C4-2B (cell line): ENCODE data around the gene MEG3.

ENCODE experiments used
- ZFX ChIP-seq: fragments of 450-650 bp; IDR thresholded peaks from 2 replicates; pipeline ENCODE4 v1.6.1; 2017
- TF ChIP-seq, protein P1 (sequence below): fragments of 450-650 bp; conservative IDR thresholded peaks from 2 replicates; pipeline ENCODE4 v1.5.1; 2017; ENCODE audit warnings: mild to moderate bottlenecking

DNA sequence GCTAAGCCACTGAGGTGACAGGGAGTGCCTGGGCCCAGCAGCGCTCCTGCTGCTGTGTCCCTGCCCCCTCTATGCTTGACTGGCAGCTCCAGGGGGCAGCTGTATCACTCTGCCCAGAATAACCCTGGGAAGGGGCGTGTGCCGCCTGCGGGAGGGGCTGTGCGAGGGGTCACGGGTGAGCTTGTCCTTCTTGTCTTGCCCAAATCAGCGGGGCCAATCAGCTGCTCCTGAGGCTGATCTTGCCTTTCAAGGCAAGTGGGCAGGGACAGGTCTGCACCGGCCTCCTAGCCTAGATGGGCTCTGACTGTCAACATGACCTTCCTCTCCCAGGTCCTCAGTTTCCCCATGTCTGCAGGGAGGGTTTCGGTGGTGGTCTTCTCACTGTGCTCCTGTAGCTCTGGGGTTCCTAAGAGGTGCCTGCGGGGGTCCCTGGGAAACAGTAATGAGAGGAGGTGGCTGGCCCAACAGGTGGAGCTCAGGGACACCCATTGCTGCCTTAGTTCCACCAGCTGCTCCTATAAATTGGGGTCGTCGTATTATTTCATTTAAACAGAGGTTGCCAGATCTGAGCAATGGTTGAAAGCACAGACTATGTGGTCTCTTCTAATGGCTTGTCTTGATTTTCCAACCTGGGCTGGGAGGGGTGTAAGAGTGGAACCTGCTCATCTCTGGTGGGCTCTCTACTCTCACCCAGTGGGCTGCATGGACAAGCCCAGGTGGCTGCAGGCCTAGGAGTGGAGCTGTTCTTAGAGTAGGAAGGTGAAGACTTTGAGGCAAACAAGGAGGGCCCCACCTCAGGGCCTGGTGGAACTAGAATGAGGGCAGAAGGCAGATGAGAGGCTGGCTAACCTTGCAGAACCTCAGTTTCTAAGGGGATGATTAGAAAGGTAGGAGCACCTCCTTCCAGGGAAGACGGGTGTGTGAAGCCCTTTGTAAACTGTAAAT, 65.9 kb downstream of the MEG3 start:
- TF ChIP-seq, protein P1, sequence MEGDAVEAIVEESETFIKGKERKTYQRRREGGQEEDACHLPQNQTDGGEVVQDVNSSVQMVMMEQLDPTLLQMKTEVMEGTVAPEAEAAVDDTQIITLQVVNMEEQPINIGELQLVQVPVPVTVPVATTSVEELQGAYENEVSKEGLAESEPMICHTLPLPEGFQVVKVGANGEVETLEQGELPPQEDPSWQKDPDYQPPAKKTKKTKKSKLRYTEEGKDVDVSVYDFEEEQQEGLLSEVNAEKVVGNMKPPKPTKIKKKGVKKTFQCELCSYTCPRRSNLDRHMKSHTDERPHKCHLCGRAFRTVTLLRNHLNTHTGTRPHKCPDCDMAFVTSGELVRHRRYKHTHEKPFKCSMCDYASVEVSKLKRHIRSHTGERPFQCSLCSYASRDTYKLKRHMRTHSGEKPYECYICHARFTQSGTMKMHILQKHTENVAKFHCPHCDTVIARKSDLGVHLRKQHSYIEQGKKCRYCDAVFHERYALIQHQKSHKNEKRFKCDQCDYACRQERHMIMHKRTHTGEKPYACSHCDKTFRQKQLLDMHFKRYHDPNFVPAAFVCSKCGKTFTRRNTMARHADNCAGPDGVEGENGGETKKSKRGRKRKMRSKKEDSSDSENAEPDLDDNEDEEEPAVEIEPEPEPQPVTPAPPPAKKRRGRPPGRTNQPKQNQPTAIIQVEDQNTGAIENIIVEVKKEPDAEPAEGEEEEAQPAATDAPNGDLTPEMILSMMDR, result no peak
- TF ChIP-seq ZFX, result no peak
